HG02973 (cell line): ENCODE measurements around the gene TLE5.
"Not testable (repeated sequence)": the region's sequence is repeated elsewhere in the genome, so short reads cannot be mapped to it uniquely, and the experiment has no call there.

Experiments
- ATAC-seq: cut with Tn5 transposase; IDR thresholded peaks from one replicate; pipeline ENCODE4 v1.9.1; 2021; ENCODE audit warnings: moderate library complexity; ENCODE audit not compliant: unreplicated experiment

The TLE5 gene

DNA sequence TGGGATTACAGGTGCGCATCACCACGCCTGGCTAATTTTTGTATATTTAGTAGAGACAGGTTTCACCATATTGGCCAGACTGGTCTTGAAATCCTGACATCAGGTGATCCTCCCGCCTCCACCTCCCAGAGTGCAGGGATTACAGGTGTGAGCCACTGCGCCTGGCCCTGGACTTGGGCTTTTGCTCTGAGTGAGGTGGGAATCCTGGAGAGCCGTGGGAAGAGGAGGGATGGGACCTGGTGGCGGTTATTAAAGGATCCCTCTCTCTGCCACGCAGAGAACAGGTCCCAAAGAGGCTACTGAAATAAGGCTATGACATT lies 1.7 kb upstream of the TLE5 start:
- no peak for ATAC-seq

DNA sequence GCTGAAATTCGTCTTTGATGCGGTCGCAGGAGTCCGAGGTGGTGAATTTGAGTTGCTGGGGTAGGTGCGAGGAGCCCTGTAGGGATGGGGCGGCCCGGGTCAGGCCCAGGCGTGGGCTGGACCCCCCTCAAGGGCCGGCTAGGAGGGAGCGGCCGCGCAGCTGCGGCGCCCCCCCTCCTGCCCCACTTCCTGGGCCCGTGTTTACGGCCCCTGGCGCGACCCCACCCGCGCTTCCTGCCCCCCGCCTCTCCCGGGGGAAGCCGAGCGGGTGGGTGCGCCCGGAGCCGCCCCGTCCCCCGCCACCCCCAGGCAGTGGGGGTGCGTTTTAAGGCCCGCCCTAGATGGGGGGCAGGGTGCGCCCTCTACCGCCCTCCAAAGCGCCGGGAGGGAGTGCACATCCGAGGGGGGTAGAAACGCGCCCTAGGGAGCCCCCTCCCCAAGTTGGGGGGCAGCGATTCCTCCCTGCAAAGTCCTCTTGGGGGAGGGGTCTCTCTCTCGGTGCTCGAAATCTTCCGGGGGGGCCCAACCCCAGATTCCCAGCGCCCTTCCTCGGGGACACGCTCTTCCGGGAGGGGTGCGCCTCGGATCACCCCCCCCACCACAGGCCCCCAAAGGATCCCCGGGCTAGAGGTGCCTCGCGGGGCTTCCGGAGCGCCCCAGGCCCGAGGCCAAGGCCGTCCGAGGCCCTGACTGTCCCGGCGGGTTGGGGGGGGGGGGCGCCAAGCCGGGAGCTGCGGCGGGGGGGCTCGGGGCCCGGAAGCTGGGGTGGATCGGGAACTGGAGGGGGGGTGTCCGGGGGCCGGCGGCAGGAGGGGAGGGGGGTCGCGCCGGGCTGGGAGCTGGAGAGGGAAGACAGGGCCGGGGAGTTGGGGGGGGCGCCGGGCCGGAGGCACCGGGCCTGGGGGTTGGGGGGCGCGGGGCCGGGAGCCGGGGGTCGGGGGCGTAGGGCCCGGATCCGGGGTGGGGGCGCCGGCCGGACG lies 823 bp downstream of the TLE5 start:
- no peak for ATAC-seq

DNA sequence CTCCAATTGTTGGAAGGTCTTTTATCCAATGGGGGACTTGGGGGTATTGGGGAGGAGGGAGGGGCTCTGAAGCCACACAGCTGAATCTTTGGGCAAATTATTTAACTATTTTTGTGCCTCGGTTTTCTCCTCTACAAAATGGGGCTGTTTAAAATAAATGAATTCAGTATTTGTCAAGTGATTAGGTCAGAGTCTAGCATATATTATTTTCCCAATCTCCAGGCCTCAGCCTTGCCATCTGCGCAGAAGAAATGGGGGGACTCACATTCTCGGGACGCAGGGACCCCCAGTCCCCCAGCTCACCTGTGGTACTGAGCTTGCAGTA lies 1.5 kb downstream of the TLE5 start:
- ATAC-seq, result no peak

DNA sequence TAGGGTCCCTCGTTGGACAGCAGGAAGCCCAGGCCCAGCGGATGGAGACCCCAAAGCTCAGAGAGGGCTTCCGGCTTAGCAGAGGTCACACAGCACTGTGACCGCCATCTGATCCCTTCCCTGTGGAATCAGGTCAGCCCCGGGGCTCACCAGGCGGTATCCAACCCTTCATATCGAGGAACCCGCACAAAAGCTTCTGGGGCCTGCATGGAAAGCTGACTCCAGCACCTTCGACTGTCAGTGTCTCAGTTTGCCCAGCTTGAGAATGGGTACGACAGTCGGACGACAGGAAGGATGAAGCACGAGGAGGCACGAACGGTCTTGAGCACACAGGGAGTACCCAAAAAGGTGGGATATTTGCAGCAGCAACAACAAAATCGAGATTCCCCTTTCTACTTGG lies 2.6 kb downstream of the TLE5 start:
- ATAC-seq, result no peak

DNA sequence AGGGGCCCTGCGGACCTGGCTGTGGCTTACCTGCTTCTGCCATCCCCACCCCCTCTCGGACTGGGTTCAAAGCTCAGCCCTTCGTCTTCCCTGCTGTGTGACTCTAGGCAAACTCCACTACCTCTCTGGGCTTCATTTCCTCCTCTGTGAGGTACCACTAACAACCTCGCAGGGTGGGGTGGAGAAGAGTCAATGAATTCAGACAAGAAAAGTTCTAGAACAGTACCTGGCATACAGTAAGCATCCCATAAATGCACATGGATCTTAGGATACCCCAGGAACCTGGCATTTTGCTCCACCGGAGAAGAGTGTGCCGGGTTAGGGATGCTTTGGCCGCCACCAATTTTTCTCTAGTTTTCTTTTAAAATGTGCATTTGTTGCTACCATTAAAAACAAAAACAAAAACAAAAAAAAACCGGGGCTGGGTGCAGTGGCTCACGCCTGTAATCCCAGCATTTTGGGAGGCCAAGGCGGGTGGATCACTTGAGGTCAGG lies 3.4 kb downstream of the TLE5 start:
- no peak for ATAC-seq

DNA sequence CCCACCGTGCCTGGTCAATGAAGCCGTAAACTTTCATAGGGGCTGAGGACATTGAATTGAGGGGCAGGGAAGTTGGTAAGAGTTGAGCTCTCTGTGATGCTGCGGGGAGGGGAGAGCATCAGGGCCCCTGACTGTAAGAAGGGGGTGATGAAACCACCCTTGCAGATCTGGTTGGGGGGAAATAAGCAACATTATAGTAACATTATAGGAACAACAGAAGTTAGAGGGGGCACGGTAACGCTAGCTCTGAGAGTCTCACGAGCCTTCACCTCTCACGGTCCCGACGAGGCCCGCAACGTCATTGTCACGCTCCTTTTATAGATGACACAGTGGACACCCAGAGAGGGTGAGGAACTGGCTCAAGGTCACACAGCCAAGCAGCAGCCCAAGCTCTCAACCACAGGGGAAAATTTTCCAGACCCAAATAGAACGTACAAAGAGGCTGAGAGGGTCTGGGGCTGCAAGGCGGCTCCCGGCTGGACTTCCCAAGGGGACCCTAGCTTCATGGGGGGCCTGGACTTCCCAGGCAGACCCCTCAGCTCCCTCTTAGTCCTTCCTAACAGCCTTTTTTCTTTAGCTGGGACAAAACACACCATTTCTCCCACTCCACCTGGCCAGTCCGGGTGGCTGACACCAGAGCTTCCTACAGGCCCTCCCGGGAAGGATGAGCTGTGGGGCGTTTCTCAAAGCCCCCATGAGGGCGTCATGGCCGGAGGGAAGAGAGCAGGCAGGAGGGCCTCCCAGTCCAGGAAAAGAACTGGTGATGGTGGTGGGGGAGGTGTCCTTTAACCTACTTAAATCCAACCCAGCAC lies 4.1 kb downstream of the TLE5 start:
- no peak for ATAC-seq

DNA sequence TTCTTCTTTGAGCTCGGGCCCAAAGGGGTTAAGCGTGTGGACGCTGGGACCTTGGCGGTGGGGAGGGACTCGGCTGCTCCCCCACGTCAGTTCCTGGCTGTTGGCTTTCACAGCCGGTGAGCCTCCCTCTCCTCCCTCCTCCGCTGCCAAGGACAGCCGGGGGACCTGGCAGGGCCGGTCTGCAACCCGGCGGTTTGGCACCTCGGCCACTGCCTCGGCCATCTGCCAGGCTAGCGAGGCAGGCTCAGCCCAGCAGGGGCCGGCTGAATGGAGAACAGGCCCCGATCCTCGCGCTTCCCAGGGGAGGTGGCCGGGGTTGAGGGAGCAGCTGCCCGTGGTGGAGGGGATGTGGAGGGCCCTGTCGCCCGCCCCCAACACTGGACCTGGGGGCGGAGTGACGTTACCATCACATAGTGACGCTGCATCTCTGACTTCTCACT lies 5.0 kb downstream of the TLE5 start:
- no peak for ATAC-seq

DNA sequence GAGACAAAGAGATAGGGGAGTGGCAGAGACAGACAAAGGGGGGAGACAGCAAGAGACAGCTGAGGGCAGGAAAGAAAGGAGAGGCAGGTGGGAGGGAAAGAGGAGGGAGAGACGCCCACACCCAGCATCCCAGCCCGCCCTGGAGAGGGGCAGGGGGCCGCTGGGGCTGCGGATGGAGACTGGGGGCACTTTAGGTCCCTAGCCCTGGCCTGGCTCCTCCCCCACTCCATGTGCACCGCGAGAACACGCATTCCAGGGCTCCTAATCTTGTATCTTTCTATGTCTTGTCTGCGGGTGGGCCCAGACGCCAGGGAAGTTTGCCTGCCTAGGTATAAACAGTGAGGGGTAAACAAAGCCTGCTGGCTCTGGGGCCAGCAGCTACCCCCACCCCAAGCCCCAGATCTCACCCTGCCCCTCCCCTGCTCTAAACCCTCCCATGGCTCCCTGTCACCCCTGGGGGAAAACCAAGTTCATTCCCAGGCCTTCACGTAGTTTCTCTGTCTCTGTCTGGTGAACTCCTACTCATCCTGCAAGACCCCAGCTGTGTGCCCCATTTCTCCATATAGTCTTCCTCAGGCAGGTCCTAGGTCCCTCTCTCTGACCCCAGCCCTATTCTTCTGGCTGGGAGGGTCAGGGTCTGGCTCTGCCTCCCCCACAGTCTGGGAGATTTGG lies 5.7 kb downstream of the TLE5 start:
- ATAC-seq, result no peak

DNA sequence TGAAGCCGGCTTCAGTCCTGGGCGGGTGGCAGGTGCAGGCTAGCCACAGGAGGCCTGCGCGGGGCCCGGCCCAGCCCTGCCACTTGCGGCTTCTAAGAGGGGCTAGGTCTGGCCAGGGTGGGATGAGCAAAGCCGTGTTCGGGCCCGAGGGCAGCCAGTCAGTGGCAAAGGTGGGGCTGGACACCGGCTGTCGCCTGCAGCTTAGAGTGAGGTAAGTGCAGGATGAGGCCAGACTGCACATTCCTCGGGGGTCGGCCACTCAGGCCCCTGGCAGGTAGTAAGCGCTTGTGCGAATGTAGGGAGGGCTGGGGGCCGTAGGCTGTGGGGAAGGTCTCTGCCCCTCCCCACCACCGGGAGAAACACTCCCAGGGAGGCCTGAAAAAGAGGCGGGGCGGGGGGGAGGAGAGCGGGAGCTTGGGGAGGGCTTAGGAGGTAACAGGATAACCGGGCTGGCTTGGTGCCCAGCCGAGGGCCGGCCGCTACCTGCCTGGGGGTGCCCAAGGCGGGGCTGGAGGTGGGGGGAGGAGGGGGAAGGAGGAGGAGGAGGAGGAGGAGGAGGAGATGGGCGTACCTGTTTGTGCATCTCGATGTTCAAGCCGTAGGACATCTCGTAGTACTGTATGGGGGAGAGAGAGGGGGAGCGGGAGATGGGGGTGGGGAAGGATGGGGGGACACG lies 6.4 kb downstream of the TLE5 start:
- ATAC-seq, result no peak

DNA sequence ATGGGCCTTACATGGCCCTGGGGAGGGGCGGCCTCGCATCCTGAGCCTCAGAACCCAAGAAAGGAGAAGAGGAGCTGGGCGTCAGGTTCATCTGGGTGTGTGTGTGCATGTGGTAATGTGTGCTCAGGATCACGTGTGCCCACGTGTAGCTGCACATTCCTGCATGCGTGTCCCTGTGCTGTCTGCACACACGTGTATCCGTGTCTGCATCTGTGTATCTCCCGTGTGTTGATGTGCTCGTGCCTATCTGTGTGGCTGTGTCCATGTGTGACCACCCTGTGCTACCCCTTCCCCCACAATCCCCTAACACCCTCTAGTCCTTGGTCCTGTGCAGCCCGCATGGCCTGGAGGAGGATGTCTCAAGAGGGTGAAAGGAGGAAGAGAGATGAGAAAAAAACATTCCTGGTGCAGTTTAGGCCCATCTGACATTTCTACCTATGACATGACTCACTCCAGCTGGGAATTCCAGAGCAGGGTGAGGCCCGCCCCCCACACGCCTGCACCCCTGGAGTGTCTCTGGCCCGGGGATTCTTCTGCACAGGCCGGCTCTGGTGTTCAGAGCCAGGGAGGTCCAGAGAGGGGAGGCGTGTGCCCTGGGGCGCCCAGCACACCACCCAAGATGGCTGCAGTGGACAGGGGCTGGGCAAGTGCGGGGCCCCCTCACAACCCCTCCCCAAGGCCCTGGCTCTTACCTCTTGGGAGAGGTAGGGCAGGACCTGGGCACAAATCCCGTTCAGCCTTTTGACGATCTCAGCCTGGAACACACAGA lies 7.1 kb downstream of the TLE5 start:
- no peak for ATAC-seq

DNA sequence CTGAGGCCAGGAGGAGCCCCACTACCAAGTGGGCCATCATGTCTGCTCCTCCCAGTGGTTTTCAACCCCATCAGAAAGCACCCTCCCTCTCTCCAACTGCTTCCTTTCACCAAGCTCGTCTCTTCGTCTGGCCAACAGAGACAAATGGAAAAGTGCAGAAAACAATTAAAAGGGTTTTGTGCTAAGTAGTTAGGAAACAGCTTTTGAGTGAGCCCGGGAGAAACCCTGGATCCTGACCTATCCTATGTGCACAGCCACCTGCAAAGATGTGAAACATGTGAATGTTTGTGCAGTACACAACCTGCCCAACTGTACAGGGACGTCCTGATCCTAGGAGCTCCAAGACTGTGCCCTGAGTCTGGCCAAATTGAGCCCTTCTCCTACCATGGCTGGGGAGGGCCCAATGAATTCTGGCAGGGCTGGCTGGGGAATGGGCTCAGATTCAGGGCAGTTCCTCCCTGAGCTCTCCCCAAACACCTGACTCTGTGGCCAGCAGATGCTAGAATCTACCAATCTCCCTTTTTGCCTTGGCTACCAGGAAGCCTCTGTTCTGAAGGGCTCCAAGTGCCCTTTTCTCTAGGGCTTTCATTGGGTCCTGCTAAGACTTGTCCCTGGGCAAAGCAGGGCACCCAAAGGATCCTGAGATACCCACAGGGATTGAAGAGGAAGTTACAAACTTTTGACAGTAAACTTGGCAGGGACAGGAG lies 7.9 kb downstream of the TLE5 start:
- ATAC-seq, result no peak

DNA sequence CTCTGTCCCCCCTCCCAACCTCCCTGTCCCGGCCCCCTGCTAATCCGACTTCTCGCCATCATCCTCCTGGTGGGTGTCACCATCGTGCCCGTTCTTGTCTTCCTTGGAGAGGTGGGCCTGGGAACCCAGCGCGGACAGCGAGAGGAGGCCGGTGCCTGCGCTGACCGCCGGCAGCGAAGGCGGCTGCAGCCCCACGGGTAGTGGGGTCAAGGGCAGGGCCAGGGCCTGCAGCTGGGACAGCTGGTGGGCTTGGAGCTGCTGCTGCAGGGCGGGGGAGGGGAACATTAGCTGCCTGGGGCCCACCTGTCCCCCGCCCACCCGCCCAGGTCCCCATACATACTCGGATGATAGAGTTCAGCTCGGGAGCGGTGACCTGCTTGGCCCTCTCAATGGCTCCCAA lies 8.5 kb downstream of the TLE5 start:
- no peak for ATAC-seq

DNA sequence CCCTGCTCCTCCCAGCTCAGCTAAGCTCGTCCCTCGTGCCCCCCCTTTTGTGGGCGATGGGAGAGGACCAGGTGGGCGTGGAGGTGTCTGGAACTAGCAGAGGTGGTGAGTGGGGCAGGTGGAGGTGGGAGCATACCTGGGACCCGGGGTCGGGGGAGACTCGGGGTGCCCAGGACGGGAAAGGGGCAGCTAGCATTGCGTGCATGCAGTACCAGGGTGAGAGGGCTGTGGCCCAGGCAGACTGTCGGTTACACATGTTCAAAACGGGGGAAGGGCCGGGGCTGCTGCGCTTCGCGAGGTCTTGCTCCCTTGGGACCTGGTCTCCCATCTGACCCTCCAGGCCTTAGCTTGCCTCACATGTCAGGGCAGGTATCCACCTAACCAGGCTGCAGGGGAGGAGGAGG lies 9.1 kb downstream of the TLE5 start:
- no peak for ATAC-seq

DNA sequence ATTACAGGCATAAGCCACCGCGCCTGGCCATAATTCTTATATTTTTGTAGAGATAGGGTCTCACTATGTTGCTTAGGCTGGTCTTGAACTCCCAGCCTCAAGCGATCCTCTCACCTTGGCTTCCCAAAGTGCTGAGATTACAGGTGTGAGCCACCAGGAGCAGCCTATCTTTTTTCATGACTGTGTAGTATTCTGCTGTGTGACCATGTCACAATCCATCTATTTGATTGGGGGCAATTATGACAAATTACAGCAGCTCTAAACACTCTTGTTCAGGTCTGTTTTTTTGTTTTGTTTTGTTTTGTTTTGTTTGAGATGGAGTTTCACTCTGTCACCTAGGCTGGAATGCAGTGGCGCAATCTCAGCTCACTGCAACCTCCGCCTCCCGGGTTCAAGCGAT lies 12.3 kb downstream of the TLE5 start:
- not testable (repeated sequence) for ATAC-seq

DNA sequence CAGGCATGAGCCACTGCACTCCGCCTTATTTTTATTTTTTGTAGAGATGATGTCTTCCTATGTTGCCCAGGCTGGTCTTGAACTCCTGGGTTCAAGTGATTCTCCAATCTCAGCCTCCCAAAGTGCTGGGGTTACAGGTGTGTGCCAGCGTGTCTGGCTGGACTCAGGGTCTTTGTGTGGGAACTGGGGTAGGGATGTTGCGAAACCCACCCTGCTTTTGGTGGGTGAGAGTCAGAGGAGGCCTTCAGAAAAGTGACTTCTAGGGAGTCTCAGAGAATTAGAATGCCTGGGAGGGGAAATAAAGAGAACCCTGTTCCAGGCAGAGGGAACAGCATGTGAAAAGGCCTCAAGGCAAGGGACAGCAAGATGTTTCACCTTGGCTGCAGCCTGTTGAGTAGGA lies 13.2 kb downstream of the TLE5 start:
- no peak for ATAC-seq

DNA sequence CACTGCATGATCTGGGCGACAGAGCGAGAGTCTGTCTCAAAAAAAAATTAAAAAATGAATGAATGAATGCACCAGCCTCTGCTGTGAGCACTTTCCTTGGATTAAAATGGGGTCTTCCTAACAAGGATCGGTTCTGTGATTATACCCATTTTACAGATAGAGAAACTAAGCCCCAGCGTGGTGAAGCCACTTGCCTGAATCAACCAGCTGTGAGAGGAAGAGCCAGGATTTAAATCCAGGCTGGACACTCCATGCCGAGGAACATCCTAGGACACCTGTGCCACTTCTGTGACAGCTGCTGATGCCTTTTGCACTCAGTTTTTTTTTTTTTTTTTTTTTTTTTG lies 14.1 kb downstream of the TLE5 start:
- ATAC-seq, result no peak

DNA sequence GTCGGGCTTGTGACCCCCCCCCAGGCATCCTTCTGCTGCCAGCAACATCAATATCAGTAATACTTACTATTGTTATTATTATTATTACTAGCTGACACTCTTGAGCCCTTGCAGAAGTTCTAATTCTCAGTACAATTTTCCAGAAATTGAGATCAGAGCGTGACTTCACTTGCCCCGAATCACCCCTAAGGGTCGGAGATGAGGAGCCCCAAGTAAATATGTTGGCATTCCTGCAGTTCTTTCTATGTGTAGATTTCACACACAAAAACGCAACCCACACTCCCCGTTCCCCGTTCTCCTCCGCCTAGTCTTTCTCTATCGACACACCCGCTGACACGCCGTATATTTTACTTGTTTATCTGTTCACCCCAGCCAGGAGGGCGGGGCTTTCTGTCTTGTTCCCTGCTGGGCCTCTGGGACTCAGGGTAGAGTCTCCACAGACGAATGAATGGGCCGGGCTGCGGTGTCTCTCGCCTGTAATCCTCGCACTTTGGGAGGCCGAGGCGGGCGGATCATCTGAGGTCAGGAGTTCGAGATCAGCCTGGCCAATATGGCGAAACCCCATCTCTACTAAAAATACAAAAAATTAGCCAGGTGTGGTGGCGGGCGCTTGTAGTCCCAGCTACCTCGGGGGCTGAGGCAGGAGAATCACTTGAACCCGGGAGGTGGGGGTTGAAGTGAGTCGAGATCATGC lies 14.7 kb downstream of the TLE5 start:
- ATAC-seq, result no peak

DNA sequence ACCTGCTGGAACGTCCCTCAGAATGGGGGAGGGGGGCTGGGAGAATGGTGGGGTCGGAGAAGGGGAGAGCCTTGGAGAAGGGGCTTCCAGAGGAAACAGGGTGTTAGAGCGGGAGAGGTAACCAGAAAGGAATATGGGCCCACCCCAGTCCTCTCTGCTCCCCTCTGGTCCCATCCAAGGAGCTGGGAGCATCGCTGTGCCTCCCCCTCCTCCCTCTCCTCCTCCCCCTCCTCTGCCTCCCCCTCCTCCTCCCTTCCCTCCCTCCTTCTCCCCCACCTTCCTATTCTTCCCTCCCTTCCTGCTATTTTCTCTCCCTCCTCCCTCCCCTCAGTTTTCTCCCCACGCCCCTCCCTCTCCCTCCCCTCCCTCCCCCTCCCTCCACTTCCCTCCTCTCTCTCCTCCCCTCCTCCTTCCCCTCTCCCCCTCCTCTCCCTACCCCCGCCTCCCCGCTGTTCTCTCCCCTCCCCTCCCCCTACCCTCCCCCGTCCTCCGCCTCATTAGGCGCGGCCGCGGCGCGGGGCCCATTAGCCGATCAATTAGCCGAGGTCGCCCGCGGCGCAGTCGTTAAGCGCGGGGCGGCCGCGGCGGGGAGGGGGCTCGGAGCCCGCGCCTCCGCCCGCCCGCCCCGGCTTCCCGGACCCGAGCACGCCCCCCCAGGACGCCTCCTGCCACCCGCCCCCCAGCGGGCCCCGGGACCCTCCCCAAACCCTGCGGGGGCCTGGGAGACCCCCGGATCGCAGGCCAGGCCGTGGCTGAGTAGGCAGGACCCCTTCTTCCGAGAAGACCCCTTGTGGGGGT lies 15.4 kb downstream of the TLE5 start:
- ATAC-seq, result no peak
